CD14-positive monocyte (primary cell): ENCODE data around the gene HSPA4. TPM values are rescaled to one million over a fixed set of nuclear protein-coding genes. Genes with fewer than 3 reads are reported as not detected.

Experiments
- DNase-seq, 3 donors: peaks; one replicate each; pipeline ENCODE4 v3.0.0-alpha.2; 2011 to 2022
- H2AFZ ChIP-seq: 2 replicates; pipeline ENCODE4 v1.6.0; 2012; ENCODE audit warnings: mild to moderate bottlenecking, low read depth, low read length, inconsistent platforms; ENCODE audit not compliant: insufficient read depth, poor library complexity, severe bottlenecking
- H3K27ac ChIP-seq, 2 donors: 1 replicate in 1 of 2; 2 replicates in 1 of 2; pipeline ENCODE4 v1.5.1; 2012 to 2013; ENCODE audit warnings: low read length in 2 of 2, control low read depth in 1 of 2, inconsistent platforms in 1 of 2, low read depth in 1 of 2, mild to moderate bottlenecking in 1 of 2
- H3K27me3 ChIP-seq, 2 donors: one replicate each; pipeline versions ENCODE4 v1.6.0 to v1.6.1; 2011 to 2013; ENCODE audit warnings: low read length in 2 of 2; ENCODE audit not compliant: control insufficient read depth in 2 of 2, insufficient read depth in 2 of 2
- H3K36me3 ChIP-seq, 2 donors: replicated peaks in 1 of 2; 1 replicate in 1 of 2; 2 replicates in 1 of 2; pipeline versions ENCODE4 v1.5.1 to v1.6.1; 2012 to 2013; ENCODE audit warnings: low read length in 2 of 2, control low read depth in 1 of 2, inconsistent platforms in 1 of 2, mild to moderate bottlenecking in 1 of 2; ENCODE audit not compliant: insufficient read depth in 2 of 2, control insufficient read depth in 1 of 2
- H3K4me1 ChIP-seq, 2 donors: 1 replicate in 1 of 2; 2 replicates in 1 of 2; pipeline versions ENCODE4 v1.5.1 to v1.6.1; 2012 to 2013; ENCODE audit warnings: low read length in 2 of 2, control low read depth in 1 of 2, inconsistent platforms in 1 of 2, mild to moderate bottlenecking in 1 of 2, moderate library complexity in 1 of 2; ENCODE audit not compliant: insufficient read depth in 2 of 2, control insufficient read depth in 1 of 2
- H3K4me2 ChIP-seq: replicated peaks from 2 replicates; pipeline ENCODE3; 2012; ENCODE audit warnings: low read length, moderate library complexity, mild to moderate bottlenecking; ENCODE audit not compliant: poor library complexity, severe bottlenecking; ENCODE audit errors: extremely low read depth
- H3K4me3 ChIP-seq, 3 experiments: fragments of 200-600 bp in 1 of 3; sonication (generic) in 1 of 3; replicated peaks in 1 of 3; 1 replicate in 2 of 3; 2 replicates in 1 of 3; pipeline ENCODE4 v1.5.1; 2011 to 2013; ENCODE audit warnings: low read length in 3 of 3, mild to moderate bottlenecking in 3 of 3, control low read depth in 2 of 3, low read depth in 2 of 3, inconsistent platforms in 1 of 3, moderate library complexity in 1 of 3
- H3K79me2 ChIP-seq: 2 replicates; pipeline ENCODE4 v1.6.0; 2012; ENCODE audit warnings: mild to moderate bottlenecking, control low read depth, inconsistent platforms, low read length, moderate library complexity; ENCODE audit not compliant: insufficient read depth
- H3K9ac ChIP-seq: 2 replicates; pipeline ENCODE4 v1.6.0; 2017; ENCODE audit warnings: low read length, mild to moderate bottlenecking; ENCODE audit not compliant: insufficient read depth, poor library complexity, severe bottlenecking
- H3K9me3 ChIP-seq, 2 donors: replicated peaks in 1 of 2; 1 replicate in 1 of 2; 2 replicates in 1 of 2; pipeline versions ENCODE4 v1.5.1 to v1.6.1; 2012 to 2013; ENCODE audit warnings: low read length in 2 of 2, control low read depth in 1 of 2; ENCODE audit not compliant: control insufficient read depth in 1 of 2, insufficient read depth in 1 of 2
- H4K20me1 ChIP-seq: 2 replicates; pipeline ENCODE4 v1.6.0; 2012; ENCODE audit warnings: mild to moderate bottlenecking, low read length, control low read depth, moderate library complexity; ENCODE audit not compliant: insufficient read depth
- H3K27ac Mint-ChIP-seq, 7 donors: one replicate each; pipeline ENCODE4 v1.8.0; 2020; ENCODE audit warnings: mild to moderate bottlenecking in 7 of 7, mixed read lengths in 7 of 7, moderate library complexity in 6 of 7, inconsistent platforms in 2 of 7
- H3K27me3 Mint-ChIP-seq, 3 donors: one replicate each; pipeline ENCODE4 v1.8.0; 2021 to 2022; ENCODE audit warnings: low read depth in 3 of 3, mild to moderate bottlenecking in 3 of 3, mixed read lengths in 3 of 3, moderate library complexity in 3 of 3, inconsistent platforms in 1 of 3
- H3K36me3 Mint-ChIP-seq, 2 donors: one replicate each; pipeline ENCODE4 v1.8.0; 2020; ENCODE audit warnings: mixed read lengths in 2 of 2, inconsistent platforms in 1 of 2, mild to moderate bottlenecking in 1 of 2
- H3K4me1 Mint-ChIP-seq: one replicate; pipeline ENCODE4 v1.8.0; 2020; ENCODE audit warnings: mild to moderate bottlenecking, mixed read lengths
- H3K4me3 Mint-ChIP-seq, 2 donors: one replicate each; pipeline ENCODE4 v1.8.0; 2020; ENCODE audit warnings: mild to moderate bottlenecking in 2 of 2, mixed read lengths in 2 of 2, moderate library complexity in 1 of 2
- H3K9me3 Mint-ChIP-seq, 7 donors: one replicate each; pipeline ENCODE4 v1.8.0; 2020 to 2022; ENCODE audit warnings: mixed read lengths in 7 of 7, mild to moderate bottlenecking in 6 of 7, moderate library complexity in 6 of 7, inconsistent platforms in 2 of 7
- CTCF ChIP-seq: fragments of 200-600 bp; IDR thresholded peaks from one replicate; pipeline ENCODE4 v1.8.0; 2022; ENCODE audit warnings: antibody characterized with exemption, mild to moderate bottlenecking
- WGBS: methylation state at CpG from one replicate; pipeline ENCODE4 v1.1.5; 2013; ENCODE audit warnings: missing lambda C conversion rate; ENCODE audit not compliant: insufficient coverage; 5-methylcytosine and 5-hydroxymethylcytosine counted together
- intact Hi-C, 2 donors: fragments of 100-400 bp; cut with micrococcal nuclease; formaldehyde crosslinking; loops; one replicate each; pipeline versions ENCODE4 v1.15.0 to v1.15.1; 2023
- polyA plus RNA-seq, 3 donors: library from polyadenylated mRNA; depleted of rRNA in 1 of 3; unstranded in 2 of 3; stranded (reverse) in 1 of 3; fragments of 300-500 nt in 2 of 3; fragments of >200 nt in 1 of 3; fragmentation: Illumina TruSeq in 2 of 3; gene quantifications; 1 replicate in 2 of 3; 2 replicates in 1 of 3; pipeline ENCODE4 v1.2.3, GENCODE V29; 2012 to 2021

Gene HSPA4
- polyA plus RNA-seq, 3 donors = 15.7 to 52.0 (median 27.7) TPM

- no peak for DNase-seq
- Mint-ChIP-seq H3K4me3 (no peak overlapping the region), H3K27me3 (no peaks in the 10 kb centered on the region), H3K36me3 (peaks cover 1 to 3% of the 10 kb centered on the region in 2 donors), H3K27ac (peak overlapping the region in 1 of 7 donors; percentile 21), H3K9me3 (no peaks in the 10 kb centered on the region), H3K4me1 (peaks cover 33% of the 10 kb centered on the region)
- H3K27ac ChIP-seq = peak overlapping the region in 1 of 2 donors; percentile 20
- H3K36me3 ChIP-seq = no peaks in the 10 kb centered on the region
- H3K4me3 ChIP-seq = no peak overlapping the region
- H4K20me1 ChIP-seq = peaks cover 87% of the 10 kb centered on the region
- no peaks in the 10 kb centered on the region for H3K9me3 ChIP-seq
- peaks cover 98% of the 10 kb centered on the region for H3K79me2 ChIP-seq
- no CpG with 5 or more reads among the region's 1 CpG for WGBS
- H3K4me1 ChIP-seq = peaks cover 11 to 28% of the 10 kb centered on the region in 2 donors
- no peak overlapping the region for H3K4me2 ChIP-seq
- intact Hi-C loops = loop anchor here in 1 of 2 donors (10.0 kb wide), 1 partner anchor 1318 kb away; the partner anchor contains the start of gene UBE2B
- H3K27me3 ChIP-seq = no peaks in the 10 kb centered on the region
- H3K9ac ChIP-seq = no peak overlapping the region
- TF ChIP-seq CTCF = no peak
- H2AFZ ChIP-seq = no peak overlapping the region
Observed at GRCh38 chr5:133056891-133057290, 5.1 kb downstream of the HSPA4 start.

GRCh38 chr5:133059621-133060020 is 7.8 kb downstream of the HSPA4 start:
- no peak for TF ChIP-seq CTCF
- DNase-seq = no peak
- no CpG with 5 or more reads among the region's 3 CpGs for WGBS
- H3K27ac Mint-ChIP-seq = peak overlapping the region in 2 of 7 donors; percentile 28 to 65
- Histone ChIP-seq H3K4me2 (no peak overlapping the region), H2AFZ (no peak overlapping the region), H3K36me3 (peaks cover 1 to 2% of the 10 kb centered on the region in 2 donors), H3K9me3 (no peaks in the 10 kb centered on the region), H3K79me2 (peaks cover 98% of the 10 kb centered on the region), H4K20me1 (peaks cover 96% of the 10 kb centered on the region), H3K4me3 (no peak overlapping the region), H3K27ac (peak overlapping the region in 1 of 2 donors; percentile 36), H3K9ac (no peak overlapping the region), H3K27me3 (no peaks in the 10 kb centered on the region), H3K4me1 (peaks cover 11 to 26% of the 10 kb centered on the region in 2 donors)
- peaks cover 33% of the 10 kb centered on the region for H3K4me1 Mint-ChIP-seq
- H3K36me3 Mint-ChIP-seq = peaks cover 1 to 6% of the 10 kb centered on the region in 2 donors
- no peaks in the 10 kb centered on the region for H3K9me3 Mint-ChIP-seq
- no peak overlapping the region for H3K4me3 Mint-ChIP-seq
- intact Hi-C loops = loop anchor here in 1 of 2 donors (10.0 kb wide), 1 partner anchor 1315 kb away; the partner anchor contains the start of gene UBE2B
- H3K27me3 Mint-ChIP-seq = no peaks in the 10 kb centered on the region
